Measurements from ENCODE around the gene LRTM2.

LRTM2 gene

GRCh38 chr12:1870086-1870485, 49.7 kb downstream of the LRTM2 start:
- FAIRE-seq, result no peak

- FAIRE-seq, result no peak
These were observed 50.9 kb downstream of the LRTM2 start for GRCh38 chr12:1870998-1871917.

- no peak for FAIRE-seq
These were observed 51.6 kb downstream of the LRTM2 start for GRCh38 chr12:1872001-1872400.

GRCh38 chr12:1872448-1872847, 52.1 kb downstream of the LRTM2 start:
- no peak for FAIRE-seq

GRCh38 chr12:1873531-1874510, 53.5 kb downstream of the LRTM2 start:
- FAIRE-seq, result no peak

- FAIRE-seq, result no peak
These were observed 55.2 kb downstream of the LRTM2 start for GRCh38 chr12:1875608-1876007.

GRCh38 chr12:1876086-1876485, 55.7 kb downstream of the LRTM2 start:
- FAIRE-seq, result no peak

- no peak for FAIRE-seq
These were observed 57.0 kb downstream of the LRTM2 start for GRCh38 chr12:1877169-1877878.

- no peak for FAIRE-seq
These were observed 57.8 kb downstream of the LRTM2 start for GRCh38 chr12:1878214-1878613.

- FAIRE-seq, result no peak
These were observed 58.3 kb downstream of the LRTM2 start for GRCh38 chr12:1878695-1879094.

- FAIRE-seq, result no peak
These were observed 59.3 kb downstream of the LRTM2 start for GRCh38 chr12:1879633-1880032.

GRCh38 chr12:1880153-1880845, 59.9 kb downstream of the LRTM2 start:
- FAIRE-seq, result no peak

- FAIRE-seq, result no peak
These were observed 60.5 kb downstream of the LRTM2 start for GRCh38 chr12:1880876-1881275.

- FAIRE-seq, result no peak
These were observed 60.9 kb downstream of the LRTM2 start for GRCh38 chr12:1881301-1881700.

- no peak for FAIRE-seq
These were observed 61.6 kb downstream of the LRTM2 start for GRCh38 chr12:1881936-1882335.

- FAIRE-seq, result no peak
These were observed 62.0 kb downstream of the LRTM2 start for GRCh38 chr12:1882405-1882804.

GRCh38 chr12:1882850-1883470, 62.6 kb downstream of the LRTM2 start:
- FAIRE-seq, result no peak

GRCh38 chr12:1883513-1883912, 63.1 kb downstream of the LRTM2 start:
- FAIRE-seq, result no peak

GRCh38 chr12:1884651-1885050, 64.3 kb downstream of the LRTM2 start:
- no peak for FAIRE-seq

- FAIRE-seq, result no peak
These were observed 64.8 kb downstream of the LRTM2 start for GRCh38 chr12:1885082-1885596.

- no peak for FAIRE-seq
These were observed 65.4 kb downstream of the LRTM2 start for GRCh38 chr12:1885599-1886245.

Measured in colon (tissue), 2 donors.